ENCODE measurements around the gene HRNR.
"Not testable (repeated sequence)": the region's sequence is repeated elsewhere in the genome, so short reads cannot be mapped to it uniquely, and the experiment has no call there.

The HRNR gene

GRCh38 chr1:152224093-152224492 is at the start of gene HRNR:
Gene HRNR (minus strand): TSS chr1:152224193. CDS start chr1:152223253, 940 bp downstream.
- no peak for DNase-seq

- DNase-seq, result not testable (repeated sequence)
These were observed 32.4 kb upstream of the HRNR start for GRCh38 chr1:152256394-152256793.

GRCh38 chr1:152252157-152252556 is 28.2 kb upstream of the HRNR start:
- no peak for DNase-seq

- no peak for DNase-seq
These were observed 27.4 kb upstream of the HRNR start for GRCh38 chr1:152251391-152251790.

- no peak for DNase-seq
These were observed 23.3 kb upstream of the HRNR start for GRCh38 chr1:152247316-152247715.

GRCh38 chr1:152244576-152245273 is 20.7 kb upstream of the HRNR start:
- no peak for DNase-seq

- DNase-seq, result no peak
These were observed 13.1 kb upstream of the HRNR start for GRCh38 chr1:152237093-152237492.

GRCh38 chr1:152228831-152229230 is 4.8 kb upstream of the HRNR start:
- DNase-seq, result no peak

GRCh38 chr1:152227310-152227928 is 3.4 kb upstream of the HRNR start:
- DNase-seq, result no peak

GRCh38 chr1:152225678-152226077 is 1.7 kb upstream of the HRNR start:
- DNase-seq, result no peak

- no peak for DNase-seq
These were observed 3.5 kb downstream of the HRNR start for GRCh38 chr1:152220166-152221163.

GRCh38 chr1:152219438-152219837 is 4.6 kb downstream of the HRNR start:
- not testable (repeated sequence) for DNase-seq

- DNase-seq, result no peak
These were observed 5.1 kb downstream of the HRNR start for GRCh38 chr1:152218762-152219436.

GRCh38 chr1:152215604-152216003 is 8.4 kb downstream of the HRNR start:
- DNase-seq, result not testable (repeated sequence)

- DNase-seq, result not testable (repeated sequence)
These were observed 9.1 kb downstream of the HRNR start for GRCh38 chr1:152214911-152215310.

- no peak for DNase-seq
These were observed 25.0 kb downstream of the HRNR start for GRCh38 chr1:152198982-152199381.

GRCh38 chr1:152197361-152197941 is 26.5 kb downstream of the HRNR start:
- DNase-seq, result no peak

- DNase-seq, result no peak
These were observed 32.3 kb downstream of the HRNR start for GRCh38 chr1:152191711-152192110.

- DNase-seq, result no peak
These were observed 32.7 kb downstream of the HRNR start for GRCh38 chr1:152191260-152191659.

GRCh38 chr1:152190589-152190988 is 33.4 kb downstream of the HRNR start:
- no peak for DNase-seq

GRCh38 chr1:152189657-152190442 is 34.1 kb downstream of the HRNR start:
- DNase-seq, result peak; percentile 36
